ENCODE data around the gene ARVCF. TPM values are rescaled to one million over a fixed set of nuclear protein-coding genes. Genes with fewer than 3 reads are reported as not detected.

Gene ARVCF
- total and polyA plus RNA-seq, 9 of the 15 experiments (the other 6 are each of a cell fraction or from before 2014, with no cell fraction given): 0.03 to 97.4 (median 15.6) TPM

GRCh38 chr22:19986410-19987341 is 29.9 kb downstream of the ARVCF start (continued):
- TF ChIP-seq STAT5B (CRISPR knock-in tag; IDR thresholded peaks at IDR 0.05) (no peak), ZNF143 (CRISPR knock-in tag; IDR thresholded peaks at IDR 0.05) (no peak), RNF219 (CRISPR knock-in tag; IDR thresholded peaks at IDR 0.05) (no peak), YY1 (IDR thresholded peaks at IDR 0.05; ENCODE audit: borderline replicate concordance in 1 of 3, control insufficient read depth in 1 of 3, extremely low read depth in 1 of 3, insufficient read depth in 3 of 3, insufficient read length in 1 of 3, insufficient replicate concordance in 2 of 3, low read depth in 1 of 3, low read length in 2 of 3) (no peak), DEAF1 (CRISPR knock-in tag; IDR thresholded peaks at IDR 0.05) (no peak; the same call in 1 of the 2 replicates), ZNF586 (CRISPR knock-in tag; conservative IDR thresholded peaks at IDR 0.05) (no peak), EP400 (IDR thresholded peaks at IDR 0.05) (no peak), ZFPM2 (CRISPR knock-in tag; IDR thresholded peaks at IDR 0.05) (peak; percentile 84; the same call in 1 of the 2 replicates), CBFA2T3 (IDR thresholded peaks at IDR 0.05) (no peak), CEBPZ (IDR thresholded peaks at IDR 0.05; ENCODE audit: borderline replicate concordance, low read depth, low read length) (no peak), SOX6 (IDR thresholded peaks at IDR 0.05) (peak; percentile 79), ZNF263 (CRISPR knock-in tag; IDR thresholded peaks at IDR 0.05; ENCODE audit: borderline replicate concordance) (no peak), ZBTB12 (CRISPR knock-in tag; IDR thresholded peaks at IDR 0.05) (no peak), MLX (CRISPR knock-in tag; conservative IDR thresholded peaks at IDR 0.05) (no peak), TFAM (CRISPR knock-in tag; conservative IDR thresholded peaks at IDR 0.05) (no peak), KLF10 (CRISPR knock-in tag; IDR thresholded peaks at IDR 0.05) (no peak), FOXP1 (CRISPR knock-in tag; IDR thresholded peaks at IDR 0.05) (no peak)

All from K562 (cell line).